Activated naive CD4-positive, alpha-beta T cell (primary cell): ENCODE measurements around the gene CTTNBP2.

ENCODE experiments used
- DNase-seq, 4 experiments: peaks; one replicate each; lab custom pipeline; 2025; lab: John Stamatoyannopoulos, UW

Gene CTTNBP2

GRCh38 chr7:117870448-117871130 is 2.7 kb downstream of the CTTNBP2 start:
- DNase-seq: no peak

- DNase-seq: no peak
Measured at GRCh38 chr7:117869374-117869773, 3.9 kb downstream of the CTTNBP2 start.

GRCh38 chr7:117863618-117864017 is 9.6 kb downstream of the CTTNBP2 start:
- DNase-seq: no peak

GRCh38 chr7:117862378-117862777 is 10.9 kb downstream of the CTTNBP2 start:
- no peak for DNase-seq

- no peak for DNase-seq
Measured at GRCh38 chr7:117859246-117859812, 13.9 kb downstream of the CTTNBP2 start.

GRCh38 chr7:117858712-117859111 is 14.5 kb downstream of the CTTNBP2 start:
- no peak for DNase-seq

GRCh38 chr7:117857718-117858117 is 15.5 kb downstream of the CTTNBP2 start:
- no peak for DNase-seq

- no peak for DNase-seq
Measured at GRCh38 chr7:117856196-117856595, 17.0 kb downstream of the CTTNBP2 start.

GRCh38 chr7:117854186-117854585 is 19.1 kb downstream of the CTTNBP2 start:
- DNase-seq: no peak

- no peak for DNase-seq
Measured at GRCh38 chr7:117848941-117849340, 24.3 kb downstream of the CTTNBP2 start.

- no peak for DNase-seq
Measured at GRCh38 chr7:117844678-117845077, 28.6 kb downstream of the CTTNBP2 start.

- DNase-seq: no peak
Measured at GRCh38 chr7:117841611-117842010, 31.6 kb downstream of the CTTNBP2 start.

- no peak for DNase-seq
Measured at GRCh38 chr7:117841011-117841410, 32.2 kb downstream of the CTTNBP2 start.

- no peak for DNase-seq
Measured at GRCh38 chr7:117839507-117839906, 33.7 kb downstream of the CTTNBP2 start.

- DNase-seq: no peak
Measured at GRCh38 chr7:117837841-117838240, 35.4 kb downstream of the CTTNBP2 start.

GRCh38 chr7:117835016-117835664 is 38.1 kb downstream of the CTTNBP2 start:
- no peak for DNase-seq

- DNase-seq: no peak
Measured at GRCh38 chr7:117830422-117830954, 42.8 kb downstream of the CTTNBP2 start.

GRCh38 chr7:117829450-117830117 is 43.7 kb downstream of the CTTNBP2 start:
- no peak for DNase-seq

GRCh38 chr7:117828825-117829224 is 44.4 kb downstream of the CTTNBP2 start:
- no peak for DNase-seq

GRCh38 chr7:117827862-117828261 is 45.4 kb downstream of the CTTNBP2 start:
- DNase-seq: no peak

GRCh38 chr7:117825132-117825531 is 48.1 kb downstream of the CTTNBP2 start:
- DNase-seq: no peak

GRCh38 chr7:117824592-117824991 is 48.6 kb downstream of the CTTNBP2 start:
- DNase-seq: no peak

GRCh38 chr7:117819558-117819957 is 53.7 kb downstream of the CTTNBP2 start:
- DNase-seq: no peak
